ENCODE measurements around the gene SLC25A48. TPM values are rescaled to one million over a fixed set of nuclear protein-coding genes. Genes with fewer than 3 reads are reported as not detected.

Gene SLC25A48
- total and polyA plus RNA-seq, 2 of the 4 experiments (the other 2 are of a cell fraction) = not detected

DNA sequence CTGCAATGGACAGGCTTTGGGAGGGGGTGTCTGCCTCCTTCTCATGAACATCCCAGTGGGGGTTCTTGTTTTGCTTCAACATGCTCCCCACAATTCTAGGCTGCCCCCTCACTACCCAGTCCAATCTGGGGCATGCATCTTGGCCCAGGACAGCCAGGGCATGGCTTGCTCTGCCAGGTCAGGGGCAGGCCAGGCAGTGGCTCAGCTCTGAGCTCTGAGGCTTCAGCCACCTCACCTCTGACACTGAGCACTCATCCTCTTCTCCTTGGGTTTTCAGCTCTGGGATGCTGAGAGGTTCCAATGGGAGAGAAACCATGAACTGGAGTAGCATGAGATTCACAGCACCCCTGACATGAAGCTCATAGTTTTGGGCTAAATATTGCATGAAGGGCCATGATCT is 11.8 kb downstream of the SLC25A48 start:
- H3K36me3 ChIP-seq (ENCODE audit: control insufficient read depth, insufficient read depth, low read length) = no peaks in the 10 kb centered on the region
- H2AK5ac ChIP-seq (ENCODE audit: low read depth, low read length) = no peak overlapping the region
- no peaks in the 10 kb centered on the region; the same call in 1 of the 2 replicates for H3K27me3 ChIP-seq (ENCODE audit: control insufficient read depth, insufficient read depth, low read length)
- H3K27ac ChIP-seq (ENCODE audit: insufficient read depth, low read length) = no peak overlapping the region
- no peak overlapping the region for H2BK5ac ChIP-seq (ENCODE audit: low read depth, low read length, poor library complexity, severe bottlenecking)
- H3K56ac ChIP-seq (ENCODE audit: extremely low read depth, insufficient read depth, low read length) = no peak overlapping the region
- dilution Hi-C loops (cut with HindIII; ENCODE audit: low sequenced_read_pairs, unreplicated experiment) = no loop called here
- no peak overlapping the region for H4K8ac ChIP-seq (ENCODE audit: low read depth in 2 of 2, low read length in 2 of 2)
- no peaks in the 10 kb centered on the region for H3K4me1 ChIP-seq (ENCODE audit: control insufficient read depth, insufficient read depth, low read length)
- H4K91ac ChIP-seq (ENCODE audit: insufficient read depth, low read depth, low read length) = no peak overlapping the region
- no peak overlapping the region for H4K5ac ChIP-seq (ENCODE audit: low read depth, low read length)
- no peak overlapping the region for H3K4me2 ChIP-seq (ENCODE audit: low read depth, low read length)
- POLR2A ChIA-PET (ENCODE audit: unreplicated experiment) = no interaction called here
- no peak overlapping the region for H3K23ac ChIP-seq (ENCODE audit: low read depth, low read length)
- H3K18ac ChIP-seq (ENCODE audit: low read depth, low read length) = no peak overlapping the region
- no peak overlapping the region for H2BK15ac ChIP-seq (ENCODE audit: low read depth, low read length)
- H4K20me1 ChIP-seq (ENCODE audit: insufficient read depth, low read length) = no peaks in the 10 kb centered on the region
- in situ Hi-C loops (cut with MboI; ENCODE audit: low sequenced_read_pairs) = no loop called here
- no peaks in the 10 kb centered on the region for H3K9me3 ChIP-seq (ENCODE audit: control insufficient read depth, insufficient read depth, low read length)
- DNase-seq = no peak
- no peak overlapping the region for H3K4ac ChIP-seq (ENCODE audit: low read depth, low read length)
- no peak overlapping the region for H3K14ac ChIP-seq (replicated peaks; ENCODE audit: low read depth, low read length)
- TF ChIP-seq CHD1 (IDR thresholded peaks at IDR 0.05; ENCODE audit: low read depth, low read length) (no peak), SMC3 (IDR thresholded peaks at IDR 0.05; ENCODE audit: low read depth, low read length) (no peak), USF2 (IDR thresholded peaks at IDR 0.05; ENCODE audit: low read depth, low read length) (no peak), RCOR1 (IDR thresholded peaks at IDR 0.05; ENCODE audit: insufficient replicate concordance, low read length) (no peak), NFE2L2 (IDR thresholded peaks at IDR 0.05; ENCODE audit: low read depth, low read length) (no peak), MAFK (IDR thresholded peaks at IDR 0.05; ENCODE audit: low read depth, low read length) (no peak), FOS (IDR thresholded peaks at IDR 0.05; ENCODE audit: low read depth, low read length) (no peak), RFX5 (IDR thresholded peaks at IDR 0.05; ENCODE audit: low read depth, low read length) (no peak), POLR2A (IDR thresholded peaks at IDR 0.05; ENCODE audit: low read depth, low read length) (no peak), MXI1 (IDR thresholded peaks at IDR 0.05; ENCODE audit: borderline replicate concordance, low read depth, low read length) (no peak), RAD21 (IDR thresholded peaks at IDR 0.05; ENCODE audit: low read length) (no peak), CEBPB (IDR thresholded peaks at IDR 0.05; ENCODE audit: low read depth, low read length) (no peak), BHLHE40 (IDR thresholded peaks at IDR 0.05; ENCODE audit: low read depth, low read length) (no peak), MAZ (IDR thresholded peaks at IDR 0.05; ENCODE audit: borderline replicate concordance, low read depth, low read length) (no peak)
- TF ChIP-seq, protein P1, sequence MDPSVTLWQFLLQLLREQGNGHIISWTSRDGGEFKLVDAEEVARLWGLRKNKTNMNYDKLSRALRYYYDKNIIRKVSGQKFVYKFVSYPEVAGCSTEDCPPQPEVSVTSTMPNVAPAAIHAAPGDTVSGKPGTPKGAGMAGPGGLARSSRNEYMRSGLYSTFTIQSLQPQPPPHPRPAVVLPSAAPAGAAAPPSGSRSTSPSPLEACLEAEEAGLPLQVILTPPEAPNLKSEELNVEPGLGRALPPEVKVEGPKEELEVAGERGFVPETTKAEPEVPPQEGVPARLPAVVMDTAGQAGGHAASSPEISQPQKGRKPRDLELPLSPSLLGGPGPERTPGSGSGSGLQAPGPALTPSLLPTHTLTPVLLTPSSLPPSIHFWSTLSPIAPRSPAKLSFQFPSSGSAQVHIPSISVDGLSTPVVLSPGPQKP (IDR thresholded peaks at IDR 0.05; ENCODE audit: borderline replicate concordance, low read depth, low read length) = no peak
- TF ChIP-seq, protein P2, sequence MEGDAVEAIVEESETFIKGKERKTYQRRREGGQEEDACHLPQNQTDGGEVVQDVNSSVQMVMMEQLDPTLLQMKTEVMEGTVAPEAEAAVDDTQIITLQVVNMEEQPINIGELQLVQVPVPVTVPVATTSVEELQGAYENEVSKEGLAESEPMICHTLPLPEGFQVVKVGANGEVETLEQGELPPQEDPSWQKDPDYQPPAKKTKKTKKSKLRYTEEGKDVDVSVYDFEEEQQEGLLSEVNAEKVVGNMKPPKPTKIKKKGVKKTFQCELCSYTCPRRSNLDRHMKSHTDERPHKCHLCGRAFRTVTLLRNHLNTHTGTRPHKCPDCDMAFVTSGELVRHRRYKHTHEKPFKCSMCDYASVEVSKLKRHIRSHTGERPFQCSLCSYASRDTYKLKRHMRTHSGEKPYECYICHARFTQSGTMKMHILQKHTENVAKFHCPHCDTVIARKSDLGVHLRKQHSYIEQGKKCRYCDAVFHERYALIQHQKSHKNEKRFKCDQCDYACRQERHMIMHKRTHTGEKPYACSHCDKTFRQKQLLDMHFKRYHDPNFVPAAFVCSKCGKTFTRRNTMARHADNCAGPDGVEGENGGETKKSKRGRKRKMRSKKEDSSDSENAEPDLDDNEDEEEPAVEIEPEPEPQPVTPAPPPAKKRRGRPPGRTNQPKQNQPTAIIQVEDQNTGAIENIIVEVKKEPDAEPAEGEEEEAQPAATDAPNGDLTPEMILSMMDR (conservative IDR thresholded peaks at IDR 0.05; ENCODE audit: low read depth, low read length) = no peak
- intact Hi-C loops (cut with micrococcal nuclease) = no loop called here
- CTCF ChIA-PET = no interaction called here
- BruUV-seq (replicated peaks) = no TSS peak
- no peak overlapping the region for H3K4me3 ChIP-seq (ENCODE audit: insufficient read depth, low read depth, low read length)
- H2BK20ac ChIP-seq (ENCODE audit: low read depth, low read length) = no peak overlapping the region
- H2BK120ac ChIP-seq (ENCODE audit: low read depth, low read length) = no peak overlapping the region
- peak overlapping the region; percentile 51 for H2AFZ ChIP-seq (replicated peaks; ENCODE audit: low read length, poor library complexity)
- no peak overlapping the region for H3K9ac ChIP-seq (ENCODE audit: low read depth, low read length)
- H2AK9ac ChIP-seq (replicated peaks; ENCODE audit: low read depth, low read length, poor library complexity) = no peak overlapping the region
- no peak for ATAC-seq (ENCODE audit: low read depth)
- no peaks in the 10 kb centered on the region for H3K79me1 ChIP-seq (ENCODE audit: low read depth in 1 of 2, low read length in 2 of 2)
- H3K9me1 ChIP-seq (ENCODE audit: insufficient read depth, low read length) = no peaks in the 10 kb centered on the region
